ENCODE data around the gene OCSTAMP. TPM values are rescaled to one million over a fixed set of nuclear protein-coding genes. Genes with fewer than 3 reads are reported as not detected.

Gene OCSTAMP
- total and polyA plus RNA-seq, 7 donors = not detected

GRCh38 chr20:46592580-46593362 lies 42.3 kb upstream of the OCSTAMP start:
- H3K4me3 ChIP-seq = no peak overlapping the region

GRCh38 chr20:46590443-46590842 lies 40.0 kb upstream of the OCSTAMP start:
- H3K36me3 ChIP-seq = no peaks in the 10 kb centered on the region
- WGBS, 2 donors = 13 to 43% methylated on average over 1 of the region's 1 CpG
- H3K4me3 ChIP-seq = no peak overlapping the region
- H3K4me1 ChIP-seq = no peaks in the 10 kb centered on the region
- no peak overlapping the region for H3K27ac ChIP-seq
- H3K27me3 ChIP-seq = no peaks in the 10 kb centered on the region
- intact Hi-C loops (cut with DNase I) = no loop called here
- no peaks in the 10 kb centered on the region for H3K9me3 ChIP-seq
- no peak for DNase-seq
- no peak for TF ChIP-seq POLR2A (IDR thresholded peaks at IDR 0.05)
- no peak for TF ChIP-seq EP300 (IDR thresholded peaks at IDR 0.05)
- no peak for TF ChIP-seq POLR2AphosphoS5 (IDR thresholded peaks at IDR 0.05)

More at GRCh38 chr20:46592580-46593362, 42.3 kb upstream of the OCSTAMP start:
- 92 to 95% methylated on average over 4 of the region's 4 CpGs for WGBS, 2 donors
- Histone ChIP-seq H3K27me3 (no peaks in the 10 kb centered on the region), H3K4me1 (no peaks in the 10 kb centered on the region), H3K36me3 (no peaks in the 10 kb centered on the region), H3K27ac (no peak overlapping the region), H3K9me3 (no peaks in the 10 kb centered on the region)
- TF ChIP-seq POLR2A (IDR thresholded peaks at IDR 0.05) = no peak
- TF ChIP-seq POLR2AphosphoS5 (IDR thresholded peaks at IDR 0.05) = no peak
- TF ChIP-seq CTCF (IDR thresholded peaks at IDR 0.05) = no peak
- no peak for TF ChIP-seq EP300 (IDR thresholded peaks at IDR 0.05)
- no peak for DNase-seq
- intact Hi-C loops (cut with DNase I) = no loop called here

- H3K27me3 ChIP-seq = no peaks in the 10 kb centered on the region
- intact Hi-C loops (cut with DNase I) = no loop called here
- DNase-seq = no peak
- WGBS, 2 donors = 66 to 68% methylated on average over 14 of the region's 14 CpGs
- TF ChIP-seq CTCF (IDR thresholded peaks at IDR 0.05) (no peak), POLR2A (IDR thresholded peaks at IDR 0.05) (no peak), POLR2AphosphoS5 (IDR thresholded peaks at IDR 0.05) (no peak), EP300 (IDR thresholded peaks at IDR 0.05) (no peak)
- no peaks in the 10 kb centered on the region for H3K36me3 ChIP-seq
- no peak overlapping the region for H3K27ac ChIP-seq
- no peaks in the 10 kb centered on the region for H3K9me3 ChIP-seq
- no peak overlapping the region for H3K4me3 ChIP-seq
- H3K4me1 ChIP-seq = no peaks in the 10 kb centered on the region
Measured at GRCh38 chr20:46588532-46589511, 38.4 kb upstream of the OCSTAMP start.

- H3K27me3 ChIP-seq = no peaks in the 10 kb centered on the region
- H3K9me3 ChIP-seq = no peaks in the 10 kb centered on the region
- H3K36me3 ChIP-seq = no peaks in the 10 kb centered on the region
- no peak overlapping the region for H3K27ac ChIP-seq
- TF ChIP-seq POLR2A (IDR thresholded peaks at IDR 0.05) = no peak
- no peak for TF ChIP-seq EP300 (IDR thresholded peaks at IDR 0.05)
- no peak for TF ChIP-seq POLR2AphosphoS5 (IDR thresholded peaks at IDR 0.05)
- no peak overlapping the region for H3K4me3 ChIP-seq
- intact Hi-C loops (cut with DNase I) = no loop called here
- WGBS, 2 donors = 74 to 80% methylated on average over 7 of the region's 7 CpGs
- H3K4me1 ChIP-seq = no peaks in the 10 kb centered on the region
- DNase-seq = no peak
Measured at GRCh38 chr20:46587986-46588385, 37.5 kb upstream of the OCSTAMP start.

GRCh38 chr20:46586724-46587123 lies 36.3 kb upstream of the OCSTAMP start:
- intact Hi-C loops (cut with DNase I) = no loop called here
- no peak overlapping the region for H3K27ac ChIP-seq
- H3K4me3 ChIP-seq = no peak overlapping the region
- H3K9me3 ChIP-seq = no peaks in the 10 kb centered on the region
- no peaks in the 10 kb centered on the region for H3K27me3 ChIP-seq
- DNase-seq = no peak
- no peaks in the 10 kb centered on the region for H3K36me3 ChIP-seq
- H3K4me1 ChIP-seq = no peaks in the 10 kb centered on the region
- no peak for TF ChIP-seq POLR2AphosphoS5 (IDR thresholded peaks at IDR 0.05)
- no peak for TF ChIP-seq CTCF (IDR thresholded peaks at IDR 0.05)
- no peak for TF ChIP-seq POLR2A (IDR thresholded peaks at IDR 0.05)
- no peak for TF ChIP-seq EP300 (IDR thresholded peaks at IDR 0.05)
- 77 to 94% methylated on average over 5 of the region's 5 CpGs for WGBS, 2 donors
